ENCODE data around the gene SLC45A2.

GRCh38 chr5:33905381-33905780 lies 79.1 kb downstream of the SLC45A2 start:
- TF ChIP-seq CTCF (IDR thresholded peaks at IDR 0.05 in 2 of 3, conservative IDR thresholded peaks at IDR 0.05 in 1 of 3; ENCODE audit: insufficient read depth in 2 of 3, low read depth in 1 of 3, low read length in 3 of 3) (no peak), ATF2 (CRISPR knock-in tag; IDR thresholded peaks at IDR 0.05) (no peak), DLX4 (CRISPR knock-in tag; IDR thresholded peaks at IDR 0.05) (no peak), ZNF23 (CRISPR knock-in tag; IDR thresholded peaks at IDR 0.05) (no peak)

Measured in K562 (cell line).